Measurements from ENCODE around the gene CCDC127. TPM values are rescaled to one million over a fixed set of nuclear protein-coding genes. Genes with fewer than 3 reads are reported as not detected.

CCDC127 gene
- total RNA-seq, 4 donors from 2014 or later = 4.5 to 7.2 (median 5.8) TPM

DNA sequence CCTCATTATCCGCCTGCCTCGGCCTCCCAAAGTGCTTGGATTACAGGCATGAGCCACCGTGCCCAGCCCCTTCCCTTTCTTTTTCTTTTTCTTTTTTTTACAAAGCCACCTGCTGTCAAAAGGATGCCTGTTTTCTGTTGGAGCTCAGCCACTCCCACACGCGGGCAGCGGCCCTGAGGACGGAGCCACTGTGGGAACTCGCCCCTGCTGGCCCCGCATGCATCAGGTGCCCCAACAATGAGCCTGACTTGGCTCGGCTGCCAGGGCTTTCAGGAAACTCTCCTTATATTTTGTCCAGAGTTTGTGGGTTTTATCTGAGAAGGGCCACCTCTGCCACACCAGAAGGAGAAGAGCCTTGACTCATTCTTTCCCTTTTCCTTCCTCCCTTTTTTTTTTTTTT lies 63.7 kb downstream of the CCDC127 start:
- no peaks in the 10 kb centered on the region for H3K36me3 ChIP-seq
- TF ChIP-seq EP300 (IDR thresholded peaks at IDR 0.05) (no peak), POLR2A (IDR thresholded peaks at IDR 0.05) (no peak)
- TF ChIP-seq, protein P1, sequence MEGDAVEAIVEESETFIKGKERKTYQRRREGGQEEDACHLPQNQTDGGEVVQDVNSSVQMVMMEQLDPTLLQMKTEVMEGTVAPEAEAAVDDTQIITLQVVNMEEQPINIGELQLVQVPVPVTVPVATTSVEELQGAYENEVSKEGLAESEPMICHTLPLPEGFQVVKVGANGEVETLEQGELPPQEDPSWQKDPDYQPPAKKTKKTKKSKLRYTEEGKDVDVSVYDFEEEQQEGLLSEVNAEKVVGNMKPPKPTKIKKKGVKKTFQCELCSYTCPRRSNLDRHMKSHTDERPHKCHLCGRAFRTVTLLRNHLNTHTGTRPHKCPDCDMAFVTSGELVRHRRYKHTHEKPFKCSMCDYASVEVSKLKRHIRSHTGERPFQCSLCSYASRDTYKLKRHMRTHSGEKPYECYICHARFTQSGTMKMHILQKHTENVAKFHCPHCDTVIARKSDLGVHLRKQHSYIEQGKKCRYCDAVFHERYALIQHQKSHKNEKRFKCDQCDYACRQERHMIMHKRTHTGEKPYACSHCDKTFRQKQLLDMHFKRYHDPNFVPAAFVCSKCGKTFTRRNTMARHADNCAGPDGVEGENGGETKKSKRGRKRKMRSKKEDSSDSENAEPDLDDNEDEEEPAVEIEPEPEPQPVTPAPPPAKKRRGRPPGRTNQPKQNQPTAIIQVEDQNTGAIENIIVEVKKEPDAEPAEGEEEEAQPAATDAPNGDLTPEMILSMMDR (IDR thresholded peaks at IDR 0.05) = no peak
- H3K27ac ChIP-seq = no peak overlapping the region
- no peak for DNase-seq (ENCODE audit: low spot score in 2 of 2)
- H3K27me3 ChIP-seq = no peaks in the 10 kb centered on the region
- no peak overlapping the region for H3K4me3 ChIP-seq
- peaks cover 0 to under 1% (median 0%) of the 10 kb centered on the region in 4 donors for H3K9me3 ChIP-seq
- WGBS, 2 donors = 76 to 79% methylated on average over 10 of the region's 10 CpGs
- no peaks in the 10 kb centered on the region for H3K4me1 ChIP-seq

DNA sequence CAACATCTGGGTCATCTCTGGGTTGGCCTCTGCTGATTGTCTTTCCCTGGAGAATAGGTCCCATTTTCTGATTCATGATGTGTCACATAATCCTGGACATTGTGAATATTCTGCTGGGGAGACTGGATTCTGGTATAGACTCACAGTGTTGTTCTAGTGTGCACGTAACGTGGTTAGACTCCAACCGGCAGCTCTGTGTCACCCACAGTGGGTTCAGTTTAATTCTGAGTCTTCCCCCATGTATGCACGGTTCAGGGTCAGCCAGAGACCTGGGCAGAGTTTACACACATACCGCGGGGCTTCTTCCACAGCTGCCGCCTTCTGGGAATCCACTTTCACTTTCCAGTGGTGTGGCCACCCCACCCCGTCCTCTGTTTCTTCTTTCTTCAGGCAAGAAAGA lies 64.7 kb downstream of the CCDC127 start:
- 82 to 92% methylated on average over 7 to 8 of the region's 8 CpGs for WGBS, 2 donors
- no peak overlapping the region for H3K4me3 ChIP-seq
- no peaks in the 10 kb centered on the region for H3K27me3 ChIP-seq
- peaks cover 0 to 10% (median 2%) of the 10 kb centered on the region in 4 donors for H3K9me3 ChIP-seq
- no peak overlapping the region for H3K27ac ChIP-seq
- TF ChIP-seq EP300 (IDR thresholded peaks at IDR 0.05) = no peak
- TF ChIP-seq, protein P1 (IDR thresholded peaks at IDR 0.05) = no peak
- TF ChIP-seq POLR2A (IDR thresholded peaks at IDR 0.05) = no peak
- no peaks in the 10 kb centered on the region for H3K4me1 ChIP-seq
- no peak for DNase-seq (ENCODE audit: low spot score in 2 of 2)
- H3K36me3 ChIP-seq = no peaks in the 10 kb centered on the region

DNA sequence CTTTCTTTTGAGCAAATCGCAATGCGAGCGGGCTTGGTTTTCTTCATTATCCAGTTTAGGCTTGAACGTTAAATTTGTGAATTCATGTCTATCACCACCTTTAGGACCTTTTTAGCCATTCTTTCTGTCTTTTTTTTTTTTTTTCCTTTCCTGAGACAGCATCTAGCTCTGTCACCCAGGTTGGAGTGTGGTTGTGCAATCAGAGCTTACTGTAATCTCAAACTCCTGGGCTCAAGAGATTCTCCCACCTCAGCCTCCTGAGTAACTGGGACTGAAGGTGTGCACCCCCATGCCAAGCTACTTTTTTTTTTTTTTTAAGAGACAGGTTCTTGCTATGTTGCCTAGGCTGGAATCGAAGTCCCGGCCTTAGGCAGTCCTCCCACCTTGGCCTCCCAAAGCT lies 65.9 kb downstream of the CCDC127 start:
- TF ChIP-seq, protein P1 (IDR thresholded peaks at IDR 0.05) = no peak
- TF ChIP-seq POLR2A (IDR thresholded peaks at IDR 0.05) = no peak
- TF ChIP-seq EP300 (IDR thresholded peaks at IDR 0.05) = no peak
- no peaks in the 10 kb centered on the region for H3K4me1 ChIP-seq
- no peak for DNase-seq (ENCODE audit: low spot score in 2 of 2)
- H3K9me3 ChIP-seq = peaks cover 0 to 22% (median 8%) of the 10 kb centered on the region in 4 donors
- H3K27ac ChIP-seq = no peak overlapping the region
- no peak overlapping the region for H3K4me3 ChIP-seq
- H3K27me3 ChIP-seq = no peaks in the 10 kb centered on the region
- no peaks in the 10 kb centered on the region for H3K36me3 ChIP-seq
- WGBS, 2 donors = 92 to 95% methylated on average over 6 of the region's 6 CpGs

DNA sequence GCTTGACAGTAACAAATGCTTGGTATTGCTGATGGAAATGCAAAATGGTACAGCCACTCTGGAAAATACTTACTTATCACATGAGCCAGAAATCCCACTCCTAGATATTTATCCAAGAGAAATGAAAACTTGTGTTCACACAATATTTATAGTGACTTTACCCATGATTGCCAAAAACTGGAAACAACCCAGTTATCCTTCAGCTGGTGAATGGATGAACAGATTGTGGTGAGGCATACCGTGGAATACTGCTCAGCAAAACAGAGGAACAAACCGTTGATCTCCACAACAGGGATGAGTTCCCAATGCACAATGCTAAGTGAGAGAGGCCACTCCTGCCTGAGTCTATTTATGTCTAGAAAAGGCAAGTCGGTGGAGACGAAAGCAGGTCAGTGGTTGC lies 67.2 kb downstream of the CCDC127 start:
- no peak for DNase-seq (ENCODE audit: low spot score in 2 of 2)
- TF ChIP-seq, protein P1 (IDR thresholded peaks at IDR 0.05) = no peak
- TF ChIP-seq POLR2A (IDR thresholded peaks at IDR 0.05) (no peak), EP300 (IDR thresholded peaks at IDR 0.05) (no peak)
- Histone ChIP-seq H3K9me3 (peaks cover 0 to 34% (median 10%) of the 10 kb centered on the region in 4 donors), H3K36me3 (no peaks in the 10 kb centered on the region), H3K27me3 (no peaks in the 10 kb centered on the region), H3K4me3 (no peak overlapping the region), H3K4me1 (no peaks in the 10 kb centered on the region), H3K27ac (no peak overlapping the region)
- 88 to 96% methylated on average over 4 of the region's 4 CpGs for WGBS, 2 donors

DNA sequence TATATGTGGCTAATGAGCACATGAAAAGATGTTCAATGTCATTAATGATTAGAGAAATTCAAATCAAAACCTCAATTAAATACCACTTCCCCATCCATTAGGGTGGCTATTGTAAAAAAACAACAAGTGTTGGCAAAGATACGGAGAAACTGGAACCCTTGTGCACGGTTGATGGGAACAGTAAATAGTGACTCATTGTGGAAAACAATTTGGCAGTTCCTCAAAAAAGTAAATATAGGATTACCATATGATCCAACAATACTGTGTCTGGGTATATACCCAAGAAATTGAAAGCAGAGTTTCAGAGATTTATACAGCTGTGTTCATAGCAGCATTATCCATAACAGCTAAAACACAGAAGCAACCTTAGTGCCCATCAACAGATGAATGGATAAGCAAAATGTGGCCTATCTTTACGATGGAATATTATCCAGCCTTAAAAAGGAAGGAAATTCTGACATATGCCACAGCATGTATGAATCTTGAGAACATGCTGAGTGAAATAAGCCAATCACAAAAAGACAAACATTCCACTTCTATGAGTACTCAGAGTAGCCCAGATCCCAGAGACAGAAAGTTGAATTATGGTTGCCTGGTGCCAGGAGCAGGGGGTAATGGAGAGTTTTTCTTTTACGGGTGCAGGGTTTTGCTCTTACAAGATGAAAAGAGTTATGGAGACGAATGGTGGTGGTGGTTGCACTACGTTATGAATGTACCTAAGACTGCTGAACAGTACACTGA lies 68.0 kb downstream of the CCDC127 start:
- 86 to 89% methylated on average over 6 of the region's 6 CpGs for WGBS, 2 donors
- no peak overlapping the region for H3K27ac ChIP-seq
- TF ChIP-seq POLR2A (IDR thresholded peaks at IDR 0.05) = no peak
- no peak for TF ChIP-seq EP300 (IDR thresholded peaks at IDR 0.05)
- H3K4me3 ChIP-seq = no peak overlapping the region
- no peaks in the 10 kb centered on the region for H3K4me1 ChIP-seq
- H3K27me3 ChIP-seq = no peaks in the 10 kb centered on the region
- H3K36me3 ChIP-seq = no peaks in the 10 kb centered on the region
- DNase-seq (ENCODE audit: low spot score in 2 of 2) = no peak
- H3K9me3 ChIP-seq = peaks cover 0 to 34% (median 10%) of the 10 kb centered on the region in 4 donors
